HAP-1 (cell line): Measurements from ENCODE around the gene CDKAL1.

ENCODE experiments used
- DNase-seq, 2 experiments: peaks; one replicate each; pipeline ENCODE4 v3.0.0-alpha.2; 2016 to 2020; ENCODE audit warnings: low spot score in 2 of 2
- H3K27me3 ChIP-seq: fragments of 250-450 bp; sonication (Bioruptor Pico); 2 replicates; pipeline ENCODE4 v1.5.1; 2020; ENCODE audit warnings: low read depth, mild to moderate bottlenecking, moderate library complexity
- H3K36me3 ChIP-seq: fragments of 250-450 bp; sonication (Bioruptor Pico); replicated peaks from 2 replicates; pipeline ENCODE4 v1.5.1; 2020; ENCODE audit warnings: mild to moderate bottlenecking
- H3K4me1 ChIP-seq: fragments of 250-450 bp; sonication (Bioruptor Pico); 2 replicates; pipeline ENCODE4 v1.5.1; 2020; ENCODE audit warnings: mild to moderate bottlenecking
- H3K4me3 ChIP-seq: fragments of 250-450 bp; sonication (Bioruptor Pico); 2 replicates; pipeline ENCODE4 v1.5.1; 2020; ENCODE audit warnings: mild to moderate bottlenecking, moderate library complexity
- H3K9me3 ChIP-seq: fragments of 250-450 bp; sonication (Bioruptor Pico); 2 replicates; pipeline ENCODE4 v1.5.1; 2020; ENCODE audit warnings: mild to moderate bottlenecking, moderate library complexity
- in situ Hi-C: fragments of 300-500 bp; cut with MboI; formaldehyde crosslinking; loops from 3 replicates; pipeline ENCODE4 v1.14.3; 2020; ENCODE audit warnings: low sequenced_read_pairs, inconsistent platforms, mixed read lengths

The CDKAL1 gene

GRCh38 chr6:21281366-21281765, 747.1 kb downstream of the CDKAL1 start:
- H3K9me3 ChIP-seq = no peaks in the 10 kb centered on the region
- H3K36me3 ChIP-seq = no peaks in the 10 kb centered on the region
- H3K4me3 ChIP-seq = no peak overlapping the region
- DNase-seq = no peak
- in situ Hi-C loops = no loop called here
- H3K4me1 ChIP-seq = no peaks in the 10 kb centered on the region
- H3K27me3 ChIP-seq = no peaks in the 10 kb centered on the region
